Effector CD4-positive, alpha-beta T cell (primary cell): ENCODE data around the gene LRP11.
"Not testable (repeated sequence)": the region's sequence is repeated elsewhere in the genome, so short reads cannot be mapped to it uniquely, and the experiment has no call there.

ENCODE experiments used
- DNase-seq: peaks from one replicate; pipeline ENCODE4 v3.0.0-alpha.2; 2020

The LRP11 gene

DNA sequence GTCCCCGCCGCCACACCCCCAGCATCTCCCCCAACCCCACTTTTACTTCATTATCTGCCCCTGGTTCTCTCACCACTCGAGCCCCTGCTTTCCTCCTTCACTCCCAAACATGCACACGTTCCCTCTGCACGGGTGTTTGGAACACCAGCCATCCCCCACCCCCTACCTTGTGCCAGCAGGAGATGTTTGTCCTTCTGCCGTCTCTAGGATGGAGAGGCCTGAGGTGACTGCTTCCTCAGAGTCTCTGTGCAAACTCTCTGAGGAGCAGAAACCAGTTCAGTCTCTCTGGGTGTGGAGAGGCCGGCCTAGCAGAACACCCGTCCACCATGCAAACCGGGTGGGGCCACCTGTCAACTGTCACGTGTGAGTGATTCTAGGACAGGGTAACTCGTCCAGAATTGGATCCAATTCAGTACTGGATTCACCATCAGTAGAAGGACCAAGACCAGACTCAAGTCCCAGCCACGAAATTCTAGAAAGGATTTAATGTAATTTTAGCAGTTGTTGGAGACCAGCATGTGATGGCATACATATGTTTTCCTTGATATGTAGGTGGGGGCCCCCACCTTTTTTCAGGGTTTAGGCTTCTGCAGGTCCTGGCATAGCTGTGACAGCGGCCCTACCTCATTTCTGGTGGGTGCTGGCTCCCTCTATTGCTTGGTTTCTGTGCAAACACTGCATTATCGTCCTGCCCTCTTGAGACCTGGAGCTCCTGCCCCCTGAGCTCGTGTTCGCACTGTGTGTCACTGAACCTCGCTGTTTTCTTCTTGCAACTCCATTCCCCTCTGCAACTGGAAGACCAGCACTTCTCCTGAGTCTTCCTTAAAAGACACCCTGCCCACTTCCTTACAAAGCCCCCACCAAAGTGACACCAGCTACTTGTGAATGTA lies 33.9 kb upstream of the LRP11 start, which contains the start of gene RAET1E:
Gene RAET1E (minus strand): TSS at position 259 of the 890 bp plus-strand sequence. CDS start 7,212 bp downstream, outside the sequence.
- no peak for DNase-seq

- no peak for DNase-seq
Observed at GRCh38 chr6:149897015-149897697, 33.0 kb upstream of the LRP11 start.

- no peak for DNase-seq
Observed at GRCh38 chr6:149896491-149896890, 32.3 kb upstream of the LRP11 start.

- peak; percentile 8 for DNase-seq
Observed at GRCh38 chr6:149895833-149896271, 31.7 kb upstream of the LRP11 start.

- DNase-seq = no peak
Observed at GRCh38 chr6:149895048-149895590, 31.0 kb upstream of the LRP11 start.

GRCh38 chr6:149891864-149892263 lies 27.7 kb upstream of the LRP11 start:
- not testable (repeated sequence) for DNase-seq

DNA sequence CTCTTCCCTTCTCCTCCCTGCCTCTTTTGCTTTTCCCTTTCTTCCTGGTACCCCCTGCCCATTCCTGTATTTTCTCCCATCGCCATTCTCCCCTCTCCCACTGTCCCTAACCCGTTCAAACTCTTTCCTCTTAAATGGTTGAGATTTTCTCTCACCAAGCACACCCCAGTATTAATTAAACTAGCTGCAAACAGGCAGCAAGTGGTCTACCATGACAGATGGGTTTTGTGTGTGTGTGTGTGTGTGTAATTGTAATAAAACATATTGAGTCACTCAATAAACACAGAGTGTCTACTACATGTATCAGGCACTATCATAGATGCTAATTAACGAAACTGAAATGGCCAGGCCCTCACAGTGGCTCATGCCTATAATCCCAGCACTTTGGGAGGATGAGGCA lies 27.1 kb upstream of the LRP11 start:
- no peak for DNase-seq

DNA sequence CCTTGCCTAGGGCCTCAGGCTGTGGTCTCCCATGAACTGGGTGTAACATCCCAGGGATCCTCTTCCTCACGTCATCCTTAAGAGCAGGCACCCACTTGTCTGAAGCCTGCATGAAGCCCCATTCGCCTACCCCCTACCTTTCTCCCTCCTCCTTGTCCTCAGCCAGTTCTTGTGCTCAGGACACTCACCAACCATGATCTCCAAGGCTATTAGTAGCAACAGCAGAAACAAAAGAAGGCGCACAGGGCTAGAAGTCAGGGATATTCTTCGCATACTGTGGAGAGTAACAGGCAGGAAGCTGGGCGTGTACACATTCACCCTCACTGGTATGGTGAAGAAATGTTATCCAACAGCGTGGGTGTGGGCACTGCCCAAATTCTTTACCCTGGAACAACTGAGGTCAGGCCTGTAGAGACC lies 26.5 kb upstream of the LRP11 start:
- no peak for DNase-seq

DNA sequence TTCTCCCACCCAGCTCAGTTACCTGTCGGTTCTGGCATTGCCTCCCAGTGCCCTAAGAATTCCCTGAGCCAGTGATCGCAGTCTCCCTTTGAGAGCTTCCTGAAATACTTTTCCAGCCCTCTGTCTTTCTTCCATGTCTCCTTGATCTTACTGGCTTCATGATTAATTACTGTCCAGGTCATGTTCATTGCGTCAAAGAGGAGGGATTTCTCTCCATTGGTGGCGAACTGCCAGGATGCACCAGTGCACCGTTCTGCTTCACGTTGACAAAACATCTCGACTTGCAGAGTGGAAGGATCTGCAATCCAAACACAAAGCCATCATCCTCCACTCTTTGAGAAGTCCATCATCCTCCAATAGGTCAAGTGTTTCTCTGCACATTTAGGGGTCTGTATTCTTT lies 25.2 kb upstream of the LRP11 start:
- DNase-seq = no peak

- no peak for DNase-seq
Observed at GRCh38 chr6:149888659-149889058, 24.5 kb upstream of the LRP11 start.

DNA sequence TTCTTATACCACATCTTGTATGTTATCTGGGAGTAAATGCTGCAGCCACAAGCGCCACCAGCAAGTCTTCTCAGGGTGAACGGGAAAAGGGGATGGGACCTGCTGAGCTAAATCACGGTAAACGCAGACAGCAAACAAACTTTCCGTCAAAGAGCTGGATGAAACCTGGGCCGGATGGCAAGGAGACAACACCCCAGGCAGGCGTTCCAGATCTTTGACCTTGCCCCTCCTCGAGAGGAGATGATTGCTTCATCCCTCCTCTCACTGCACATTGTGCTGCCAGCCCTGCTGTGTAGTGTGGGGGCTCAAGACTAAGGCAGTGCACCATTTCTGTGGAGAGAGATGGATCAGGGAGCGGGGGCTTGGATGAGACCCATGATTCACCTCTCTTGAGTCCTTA lies 23.9 kb upstream of the LRP11 start:
- DNase-seq = no peak

DNA sequence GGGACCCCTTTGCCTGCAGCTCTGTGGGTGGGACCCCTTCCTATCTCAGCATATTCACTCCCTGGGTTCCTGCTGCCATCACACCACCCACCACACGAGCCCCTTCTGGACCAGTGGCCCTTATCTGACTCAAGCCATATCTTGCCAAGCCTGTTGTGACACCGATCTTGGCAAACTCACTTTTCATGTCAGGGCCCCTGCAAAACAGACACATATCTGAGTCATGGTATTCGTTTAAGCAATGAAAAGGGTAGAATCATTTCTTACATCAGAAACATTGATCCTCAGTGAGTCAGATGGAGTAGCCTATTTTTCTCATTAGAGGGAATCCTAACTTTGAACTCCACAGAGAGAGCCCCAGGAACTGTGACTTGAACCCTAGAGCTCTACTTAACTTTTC lies 23.2 kb upstream of the LRP11 start:
- no peak for DNase-seq

GRCh38 chr6:149885888-149886287 lies 21.7 kb upstream of the LRP11 start:
- no peak for DNase-seq

DNA sequence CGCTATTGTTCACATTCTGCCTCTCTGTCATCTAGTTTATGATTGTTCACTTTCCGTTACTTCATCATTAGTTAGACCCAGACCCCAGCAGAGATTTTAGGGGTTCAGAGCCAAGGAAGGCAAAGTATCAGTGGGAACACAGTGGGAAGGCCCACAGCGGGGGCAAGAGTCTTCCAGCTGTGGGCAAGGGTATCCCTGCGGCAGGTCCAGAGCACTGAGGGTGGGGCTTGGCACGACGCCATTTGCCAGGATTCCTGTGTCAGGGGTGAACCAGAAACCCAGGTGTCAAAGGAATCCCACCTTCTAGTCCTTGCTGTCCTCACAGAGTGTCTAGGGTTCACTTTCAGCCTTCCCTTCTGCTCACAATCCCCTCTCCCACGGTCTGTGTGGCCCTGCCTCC lies 20.5 kb upstream of the LRP11 start:
- DNase-seq = no peak

- DNase-seq = no peak
Observed at GRCh38 chr6:149884215-149884614, 20.1 kb upstream of the LRP11 start.

DNA sequence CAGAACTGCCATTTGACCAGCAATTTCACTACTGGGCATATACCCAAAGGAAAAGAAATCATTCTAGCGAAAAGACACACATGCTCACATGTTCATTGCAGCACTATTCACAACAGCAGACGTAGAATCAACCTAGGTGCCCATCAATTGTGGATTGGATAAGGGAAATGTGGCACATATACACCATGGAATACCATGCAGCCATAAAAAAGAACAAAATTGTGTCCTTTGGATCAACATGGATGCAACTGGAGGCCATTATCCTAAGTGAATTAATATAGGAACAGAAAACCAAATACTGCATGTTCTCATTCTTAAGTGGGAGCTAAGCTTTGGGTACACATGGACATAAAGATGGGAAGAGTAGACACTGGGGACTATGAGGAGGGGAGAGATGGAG lies 17.7 kb upstream of the LRP11 start:
- no peak for DNase-seq

- no peak for DNase-seq
Observed at GRCh38 chr6:149881066-149881766, 17.1 kb upstream of the LRP11 start.

DNA sequence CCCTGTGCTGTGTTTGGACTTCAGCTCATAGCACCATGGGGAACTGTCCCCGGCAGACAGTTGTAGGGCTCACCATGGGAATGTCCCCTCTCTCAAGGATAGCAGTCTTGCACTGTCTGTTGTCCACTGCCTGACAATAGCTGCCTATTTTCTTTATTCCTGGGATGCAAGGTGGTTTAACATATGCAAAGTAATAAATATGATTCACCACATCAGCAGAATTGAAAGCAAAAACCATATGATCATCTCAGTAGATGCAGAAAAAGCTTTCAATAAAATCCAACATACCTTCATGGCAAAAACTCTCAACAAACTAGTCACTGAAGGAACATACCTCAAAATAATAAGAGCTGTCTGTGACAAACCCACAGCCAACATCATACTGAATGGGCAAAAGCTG lies 13.5 kb upstream of the LRP11 start:
- no peak for DNase-seq

DNA sequence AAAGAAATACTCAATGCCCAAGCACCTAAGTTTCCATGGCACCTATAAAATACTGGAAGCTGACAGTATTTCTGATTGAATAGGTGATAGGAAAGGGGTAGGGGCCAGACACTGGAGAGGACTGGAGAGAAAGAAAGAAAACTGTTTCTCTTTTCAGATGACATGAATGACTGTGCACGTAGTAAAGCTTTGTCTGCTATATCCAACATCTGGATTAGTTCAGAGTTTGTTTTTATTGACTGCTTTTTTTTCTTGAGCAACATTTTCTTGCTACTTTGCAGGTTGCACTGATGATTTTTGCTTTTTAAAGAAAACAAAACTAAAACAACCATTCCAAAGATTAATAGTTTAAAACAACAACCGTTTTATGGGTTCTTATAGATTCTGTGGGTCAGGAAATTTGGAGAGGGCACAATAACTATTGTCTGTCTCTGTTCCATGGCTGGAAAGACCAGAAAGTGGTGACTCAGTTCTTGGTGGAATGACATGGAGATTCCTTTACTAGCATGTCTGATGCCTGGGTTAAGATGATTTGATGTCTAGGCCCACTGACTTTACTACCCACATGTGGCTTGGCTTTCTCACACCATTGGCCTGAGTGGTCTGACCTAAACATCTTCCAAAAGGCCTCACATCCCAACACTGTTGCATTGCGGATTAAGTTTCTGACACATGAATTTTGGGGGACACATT lies 12.2 kb upstream of the LRP11 start:
- no peak for DNase-seq

DNA sequence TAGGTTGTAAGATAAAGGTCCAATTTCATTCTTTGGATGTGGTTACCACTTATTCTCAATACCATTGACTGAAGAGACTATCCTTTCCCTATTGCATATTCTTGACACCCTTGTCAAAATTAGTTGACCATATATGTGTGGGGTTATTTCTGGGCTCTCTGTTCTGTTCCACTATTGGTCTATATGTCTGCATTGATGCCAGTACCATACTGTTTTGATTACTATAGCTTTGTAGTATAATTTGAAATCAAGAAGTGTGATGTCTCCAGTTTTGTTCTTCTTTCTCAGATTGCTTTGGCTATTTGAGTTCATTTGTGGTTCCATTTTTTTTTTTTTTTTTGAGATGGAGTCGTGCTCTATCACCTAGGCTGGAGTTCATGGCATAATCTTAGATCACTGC lies 8.1 kb upstream of the LRP11 start:
- no peak for DNase-seq

DNA sequence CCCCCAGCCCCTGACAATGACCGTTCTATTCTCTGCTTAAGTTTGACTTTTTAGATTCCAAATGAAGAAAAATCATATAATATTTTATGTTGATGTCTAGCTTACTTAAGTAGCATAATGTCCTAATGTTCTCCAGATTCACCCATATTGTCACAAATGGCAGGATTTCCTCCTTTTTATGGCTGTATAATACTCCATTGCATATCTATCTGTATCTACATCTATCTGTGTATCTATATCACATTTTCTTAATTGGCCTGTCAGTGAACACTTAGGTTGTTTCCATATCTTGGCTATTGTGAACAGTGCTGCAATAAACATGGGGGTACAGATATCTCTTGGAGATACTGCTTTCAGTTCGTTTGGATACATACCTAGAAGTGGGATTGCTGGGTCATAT lies 7.0 kb upstream of the LRP11 start:
- no peak for DNase-seq

- no peak for DNase-seq
Observed at GRCh38 chr6:149869275-149869892, 5.2 kb upstream of the LRP11 start.
